Ecto neural progenitor cell (in vitro differentiated cells): Measurements from ENCODE around the gene SHROOM2.
A peak's percentile ranks its signal among the peaks of the same experiment; 100 is the strongest.
"Not testable (repeated sequence)": the region's sequence is repeated elsewhere in the genome, so short reads cannot be mapped to it uniquely, and the experiment has no call there.

ENCODE experiments used
- DNase-seq: peaks from one replicate; pipeline ENCODE4 v3.0.0-alpha.2; 2018; ENCODE audit warnings: low spot score

Gene SHROOM2

DNA sequence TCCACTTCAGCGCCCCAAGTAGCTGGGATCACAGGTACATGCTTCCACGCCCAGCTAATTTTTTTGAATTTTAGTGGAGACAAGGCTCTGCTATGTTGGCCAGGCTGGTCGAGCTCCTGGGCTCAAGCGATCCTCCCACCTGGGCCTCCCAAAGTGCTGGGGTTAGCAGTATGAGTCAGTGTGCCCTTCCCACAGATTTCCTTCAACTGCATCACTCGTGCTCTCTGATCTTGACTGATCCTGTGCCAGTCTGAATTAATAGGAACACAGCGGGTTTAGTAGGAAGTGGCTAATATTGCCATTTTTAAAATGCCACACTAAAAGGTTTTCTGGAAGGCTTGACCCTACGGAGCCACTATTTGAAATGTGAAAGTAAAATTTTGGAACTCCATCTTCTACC, 4.3 kb upstream of the SHROOM2 start:
- no peak for DNase-seq

DNA sequence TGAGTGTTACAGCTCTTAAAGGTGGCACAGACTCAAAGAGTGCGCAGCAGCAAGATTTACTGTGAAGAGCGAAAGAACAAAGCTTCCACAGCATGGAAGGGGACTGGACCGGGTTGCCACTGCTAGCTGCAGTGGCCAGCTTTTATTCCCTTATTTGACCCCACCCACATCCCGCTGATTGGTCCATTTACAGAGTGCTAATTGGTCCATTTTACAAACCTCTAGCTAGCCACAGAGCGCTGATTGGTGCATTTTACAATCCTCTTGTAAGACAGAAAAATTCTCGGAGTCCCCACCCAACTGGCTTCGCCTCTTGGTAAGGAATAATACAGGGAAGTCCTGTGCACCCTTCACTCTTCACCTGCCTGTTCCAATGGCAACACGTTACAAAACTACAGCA, 1.9 kb upstream of the SHROOM2 start:
- no peak for DNase-seq

DNA sequence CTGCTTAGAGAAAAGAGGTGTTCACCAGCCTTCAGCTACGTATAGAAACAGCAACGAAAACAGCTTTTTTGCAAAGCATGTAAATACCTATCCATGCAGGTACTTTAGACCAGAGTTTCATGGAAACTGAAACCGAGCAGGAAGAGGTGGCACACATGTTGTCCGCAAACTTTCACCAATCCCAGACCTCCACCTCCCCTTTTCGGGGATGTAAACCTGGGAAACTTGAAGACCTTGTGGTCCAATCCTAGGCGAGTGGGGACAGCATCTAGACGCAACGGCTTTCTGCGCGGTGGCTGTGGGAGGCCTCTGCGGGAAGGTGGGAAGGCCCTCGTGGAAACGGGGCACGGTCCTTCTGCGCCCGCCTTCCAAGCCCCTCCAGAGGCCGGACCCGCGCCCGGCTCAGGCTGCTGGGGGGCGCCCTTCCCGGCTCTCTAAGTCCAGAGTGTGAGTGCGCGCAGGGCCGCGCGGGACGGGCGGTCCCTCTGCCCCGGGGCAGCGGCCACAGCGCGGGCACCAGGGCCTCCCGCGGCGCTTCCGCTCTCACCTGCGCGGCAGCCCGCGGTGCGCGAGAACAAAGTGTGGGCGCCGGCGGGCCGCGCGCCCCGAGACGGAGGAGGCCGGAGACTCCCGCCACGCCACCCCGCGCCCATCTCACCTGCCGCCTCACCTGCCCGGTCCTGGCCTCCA, 830 bp upstream of the SHROOM2 start:
- peak; percentile 52 for DNase-seq

DNA sequence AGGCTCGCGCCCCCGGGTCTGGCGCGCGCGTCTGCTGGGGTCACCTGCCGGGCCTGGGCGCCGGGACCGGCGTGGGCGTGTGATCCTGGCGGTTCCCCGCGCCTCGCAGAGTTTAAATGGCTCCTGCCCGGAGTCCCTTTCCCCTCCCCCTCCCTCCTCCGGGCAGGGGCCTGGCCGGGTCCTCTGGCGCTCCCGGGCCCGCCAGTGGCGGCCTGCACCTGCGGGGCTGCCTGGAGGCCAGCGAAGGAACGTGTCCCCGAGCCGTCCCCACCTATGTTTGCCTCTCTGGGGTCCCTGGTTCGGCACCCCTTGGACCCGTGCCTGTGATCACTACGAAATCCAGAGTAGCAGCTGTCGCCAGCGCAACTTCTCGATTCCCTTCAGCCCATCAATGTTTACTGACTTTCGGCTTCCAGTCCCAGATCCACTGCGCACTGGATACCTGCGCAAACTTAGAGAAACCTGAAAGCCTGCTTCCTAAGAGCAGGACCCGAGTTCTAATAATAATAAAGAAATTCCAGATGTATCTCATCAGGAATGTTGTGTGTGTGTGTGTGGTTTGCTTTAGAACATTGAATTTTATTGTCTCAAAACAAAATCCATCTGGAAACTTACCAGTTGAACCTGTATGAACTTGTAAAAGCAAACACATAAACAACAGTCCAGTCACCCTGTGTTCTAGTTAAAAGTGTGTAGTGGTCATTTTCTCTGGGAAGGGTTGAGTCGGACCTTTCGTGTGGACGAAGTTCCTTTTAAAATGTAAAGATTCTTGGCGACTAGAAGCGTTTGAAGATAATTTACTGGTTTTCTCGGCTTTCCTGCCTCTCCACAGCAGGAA, 788 bp downstream of the SHROOM2 start:
- peak; percentile 64 for DNase-seq

DNA sequence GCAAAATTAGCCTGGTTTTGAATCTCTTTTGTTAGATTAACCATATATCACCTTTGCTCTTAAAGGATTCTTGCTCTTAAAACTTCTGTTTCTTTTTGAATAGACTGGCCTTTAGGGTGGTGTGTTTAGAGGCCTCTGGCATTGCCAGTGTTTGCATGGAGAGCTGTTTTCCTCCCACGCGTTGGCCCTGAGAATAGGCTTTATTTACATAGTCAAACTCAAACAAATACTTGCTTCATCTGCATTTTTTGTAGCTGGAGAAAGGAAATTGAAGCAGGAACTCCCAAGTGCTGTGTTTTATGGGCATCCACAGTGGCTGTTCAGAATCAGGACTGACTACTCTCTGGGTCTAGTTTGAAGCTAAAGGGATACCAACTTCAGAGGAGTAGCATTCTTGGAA, 2.7 kb downstream of the SHROOM2 start:
- no peak for DNase-seq

DNA sequence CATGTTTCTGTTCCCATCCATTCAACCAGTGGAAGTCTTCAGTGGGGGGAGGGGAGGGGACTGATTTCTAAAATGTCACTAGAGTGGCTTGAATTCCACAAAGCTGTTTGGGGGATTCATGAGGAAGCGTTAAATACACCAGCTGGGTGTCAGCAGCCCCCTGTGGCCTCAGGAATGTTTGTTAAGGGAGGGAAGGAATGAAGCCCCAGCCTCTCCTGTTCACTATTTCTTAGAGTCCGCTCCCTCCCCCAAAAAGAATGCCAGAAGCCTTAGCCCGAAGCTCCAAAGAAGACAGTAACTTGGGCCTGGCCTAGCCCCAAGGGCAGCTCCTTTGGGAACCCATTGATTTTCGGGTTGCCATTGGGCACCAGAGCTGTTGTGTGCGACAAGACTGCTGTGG, 3.3 kb downstream of the SHROOM2 start:
- DNase-seq: no peak

DNA sequence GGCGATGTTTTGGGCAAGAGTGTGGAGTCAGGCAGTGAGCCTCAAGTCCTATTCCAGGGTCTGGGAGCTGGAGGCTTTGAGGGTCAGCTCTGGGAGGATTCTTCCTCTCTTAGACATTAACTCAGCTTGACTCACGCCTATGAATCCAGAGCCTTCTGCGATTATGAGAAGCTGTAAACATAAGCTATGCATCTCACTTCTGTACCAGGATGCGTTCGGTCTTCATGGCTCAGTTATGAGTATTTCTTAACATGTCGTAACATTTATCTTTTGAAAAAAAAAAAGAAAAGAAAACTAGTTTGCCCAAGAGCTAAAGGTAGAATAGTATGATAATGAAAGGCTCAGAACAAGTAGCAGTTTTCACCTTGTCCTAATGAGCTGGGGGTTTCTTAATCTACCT, 4.6 kb downstream of the SHROOM2 start:
- no peak for DNase-seq

DNA sequence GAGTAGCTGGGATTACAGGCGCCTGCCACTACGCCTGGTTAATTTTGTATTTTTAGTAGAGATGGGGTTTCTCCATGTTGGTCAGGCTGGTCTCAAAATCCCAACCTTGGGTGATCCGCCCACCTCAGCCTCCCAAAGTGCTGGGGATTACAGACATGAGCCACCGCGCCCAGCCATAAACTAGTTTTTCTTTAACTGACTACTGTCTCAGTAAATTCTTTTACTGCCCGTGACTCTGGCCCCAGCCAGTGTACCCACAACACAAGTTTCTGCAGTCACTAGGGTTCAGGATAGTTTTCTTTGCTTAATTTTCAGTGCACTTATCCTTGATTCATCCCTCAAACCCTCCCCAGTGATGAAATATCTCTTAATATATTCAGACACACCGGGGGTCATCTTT, 8.3 kb downstream of the SHROOM2 start:
- no peak for DNase-seq

DNA sequence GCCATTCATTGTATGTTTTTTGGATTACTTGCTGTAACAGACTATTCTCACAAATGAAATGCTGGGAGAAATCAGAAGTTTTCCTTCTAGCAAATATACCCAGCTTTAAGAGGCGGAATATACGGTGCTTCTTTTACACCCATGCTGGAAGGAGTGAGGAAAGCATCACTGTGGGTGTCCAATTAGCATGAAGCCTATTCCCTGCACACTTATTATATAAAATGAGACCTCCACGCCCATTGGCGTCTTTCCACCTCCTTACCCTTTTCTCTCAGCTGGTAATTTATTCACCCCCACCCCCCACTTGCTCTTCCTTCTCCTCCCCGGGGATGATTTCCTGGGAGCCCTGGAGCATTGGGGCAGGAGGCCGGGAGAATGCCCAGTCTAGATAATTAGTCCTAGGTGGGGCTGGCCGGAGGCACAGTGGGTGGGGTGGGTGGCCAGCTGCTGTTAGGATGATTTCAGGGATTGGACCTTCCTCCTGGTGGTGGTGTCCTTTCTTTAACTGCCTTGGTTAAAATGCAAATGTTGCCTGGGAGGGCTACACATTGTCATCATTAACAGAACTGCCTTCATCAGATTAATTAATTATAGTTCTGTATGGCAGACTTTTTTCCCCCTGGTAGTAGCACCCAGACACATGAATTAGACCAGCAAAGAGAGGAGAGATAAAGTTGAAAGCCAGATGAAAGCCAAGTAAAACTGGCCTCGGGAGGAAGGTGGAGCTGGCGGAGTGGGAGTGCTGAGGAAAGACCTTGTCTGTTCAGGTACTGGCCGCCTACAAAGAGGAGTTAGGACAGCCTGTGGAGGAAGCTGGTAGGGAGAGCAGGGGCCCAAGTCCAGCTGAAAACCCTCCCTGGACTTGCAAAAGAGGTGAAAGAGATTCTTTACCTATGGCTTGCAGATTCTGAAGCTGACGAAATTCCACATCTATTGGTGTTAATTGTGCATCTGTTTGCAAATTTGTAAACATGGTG, 11.4 kb downstream of the SHROOM2 start:
- DNase-seq: no peak

DNA sequence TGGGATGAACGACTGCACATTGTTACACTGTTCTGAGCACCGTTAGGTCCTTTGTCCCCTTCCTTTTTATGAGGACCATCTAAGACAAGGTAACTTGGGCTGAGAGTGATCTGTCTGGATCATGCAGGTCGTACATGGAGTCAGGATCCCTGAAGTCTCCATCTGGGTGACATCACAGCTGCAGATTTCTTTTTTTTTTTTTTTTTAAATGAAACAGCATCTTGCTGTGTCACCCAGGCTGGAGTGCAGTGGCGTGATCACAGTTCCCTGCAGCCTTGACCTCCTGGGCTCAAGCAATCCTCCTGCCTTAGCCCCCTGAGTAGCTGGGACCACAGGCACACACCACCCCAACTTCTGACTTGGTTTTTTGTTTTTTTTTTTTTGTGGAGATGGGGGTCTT, 16.5 kb downstream of the SHROOM2 start:
- DNase-seq: no peak

DNA sequence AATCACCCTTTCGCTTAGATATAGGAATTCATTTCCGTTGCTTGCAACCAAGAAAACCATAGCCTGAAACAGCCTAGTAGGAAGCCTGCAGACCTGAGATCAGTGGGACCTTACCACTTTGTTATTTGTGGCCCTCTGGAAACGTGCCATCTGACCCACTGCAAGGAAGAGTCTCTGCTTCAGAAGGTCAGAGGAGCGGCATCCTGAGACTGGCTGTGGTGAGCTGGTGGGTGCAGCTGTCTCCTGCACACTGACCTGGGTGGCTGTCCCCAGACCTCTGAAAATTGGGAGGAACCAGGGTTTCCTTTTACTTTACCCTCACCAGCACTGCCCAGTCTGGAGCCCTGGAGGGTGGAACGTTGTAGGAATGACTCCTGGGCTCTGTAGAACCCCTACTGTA, 18.2 kb downstream of the SHROOM2 start:
- no peak for DNase-seq

DNA sequence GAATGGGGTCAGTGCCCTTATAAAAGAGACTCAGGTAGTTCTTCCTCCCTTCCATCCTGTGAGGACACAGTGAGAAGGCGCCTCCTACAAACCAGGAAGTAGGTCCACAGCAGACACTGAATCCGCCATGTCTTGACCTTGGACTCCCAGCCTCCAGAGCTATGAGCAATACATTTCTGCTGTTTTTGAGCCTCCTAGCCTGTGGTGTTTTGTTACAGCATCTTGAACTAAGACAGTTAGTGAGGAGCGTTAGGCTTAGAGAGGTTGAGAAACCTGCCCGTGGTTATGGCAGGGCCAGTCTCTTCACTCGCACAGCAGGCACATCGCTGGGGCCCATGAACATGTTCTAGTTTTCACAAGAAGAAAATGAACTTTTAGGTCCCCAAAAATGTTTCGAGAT, 19.7 kb downstream of the SHROOM2 start:
- DNase-seq: no peak

DNA sequence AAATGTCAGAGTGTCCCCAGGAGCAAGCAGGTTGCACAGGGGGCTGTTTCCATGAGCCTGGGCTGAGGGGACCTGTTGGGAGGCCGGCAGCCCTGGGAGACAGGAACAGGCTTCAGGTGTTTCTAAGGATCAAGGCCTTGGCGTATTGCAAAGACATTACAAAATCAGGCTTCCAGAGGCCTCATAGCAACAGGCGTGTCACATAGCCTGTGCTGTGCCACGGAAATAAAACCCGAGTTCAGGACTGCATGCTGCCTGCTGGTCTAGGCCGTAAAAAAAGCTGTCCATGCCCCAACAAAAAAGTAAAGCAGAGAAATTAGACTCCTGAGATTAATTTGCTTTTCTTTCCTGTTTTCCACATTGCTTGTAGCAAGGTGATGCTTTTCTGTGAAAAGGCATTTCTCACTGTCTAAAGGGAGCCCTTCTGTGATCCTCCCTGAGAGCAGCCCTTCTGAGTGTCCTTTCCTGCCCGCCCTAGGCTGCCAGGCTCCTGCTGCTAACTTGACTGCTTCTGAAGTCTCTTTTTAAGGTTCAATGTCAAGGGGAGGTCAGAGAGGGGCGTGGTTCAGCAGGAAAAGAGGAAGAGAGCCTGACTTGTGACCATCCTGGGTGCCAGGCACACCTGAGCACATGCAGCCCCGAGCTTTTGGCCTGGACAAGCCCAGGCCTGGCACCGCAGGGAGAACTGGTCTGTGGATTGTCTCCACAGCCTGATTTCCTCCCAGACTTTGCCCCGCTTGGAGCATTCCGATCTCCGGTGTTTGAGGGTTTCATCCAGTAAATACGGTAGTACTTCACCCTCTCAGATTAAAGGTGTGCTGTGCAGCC, 21.3 kb downstream of the SHROOM2 start:
- DNase-seq: no peak

DNA sequence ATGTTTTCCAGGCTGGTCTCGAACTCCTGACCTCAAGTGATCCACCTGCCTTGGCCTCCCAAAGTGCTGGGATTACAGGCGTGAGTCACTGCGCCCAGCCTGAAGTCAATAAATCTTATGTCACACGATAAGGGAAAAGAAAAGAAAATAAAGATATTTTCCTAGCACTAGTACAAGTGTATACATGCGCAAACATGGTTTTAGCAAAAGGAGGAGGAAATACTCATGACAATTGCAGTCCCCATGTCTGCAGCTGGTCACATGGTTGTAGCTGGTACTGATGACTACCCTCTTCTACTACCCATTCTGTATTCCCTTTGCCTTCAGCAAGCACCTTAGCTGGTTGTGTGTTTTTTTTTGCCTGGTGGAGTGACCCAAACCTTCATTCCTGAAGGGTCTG, 23.6 kb downstream of the SHROOM2 start:
- not testable (repeated sequence) for DNase-seq

DNA sequence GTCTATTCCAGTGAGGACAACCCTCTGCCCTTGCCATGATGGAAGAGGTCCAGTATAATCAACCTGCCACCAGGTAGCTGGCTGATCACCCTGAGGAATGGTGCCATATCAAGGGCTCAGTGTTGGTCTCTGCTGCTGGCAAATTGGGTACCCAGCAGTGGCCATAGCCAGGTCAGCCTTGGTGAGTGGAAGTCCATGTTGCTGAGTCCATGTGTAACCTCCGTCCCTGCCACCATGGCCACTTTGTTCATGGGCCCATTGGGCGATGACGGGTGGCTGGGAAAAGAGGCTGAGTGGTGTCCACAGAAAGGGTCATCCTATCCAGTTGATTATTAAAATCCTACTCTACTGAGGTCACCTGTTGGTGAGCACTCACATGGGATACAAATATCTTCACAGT, 24.9 kb downstream of the SHROOM2 start:
- DNase-seq: not testable (repeated sequence)

DNA sequence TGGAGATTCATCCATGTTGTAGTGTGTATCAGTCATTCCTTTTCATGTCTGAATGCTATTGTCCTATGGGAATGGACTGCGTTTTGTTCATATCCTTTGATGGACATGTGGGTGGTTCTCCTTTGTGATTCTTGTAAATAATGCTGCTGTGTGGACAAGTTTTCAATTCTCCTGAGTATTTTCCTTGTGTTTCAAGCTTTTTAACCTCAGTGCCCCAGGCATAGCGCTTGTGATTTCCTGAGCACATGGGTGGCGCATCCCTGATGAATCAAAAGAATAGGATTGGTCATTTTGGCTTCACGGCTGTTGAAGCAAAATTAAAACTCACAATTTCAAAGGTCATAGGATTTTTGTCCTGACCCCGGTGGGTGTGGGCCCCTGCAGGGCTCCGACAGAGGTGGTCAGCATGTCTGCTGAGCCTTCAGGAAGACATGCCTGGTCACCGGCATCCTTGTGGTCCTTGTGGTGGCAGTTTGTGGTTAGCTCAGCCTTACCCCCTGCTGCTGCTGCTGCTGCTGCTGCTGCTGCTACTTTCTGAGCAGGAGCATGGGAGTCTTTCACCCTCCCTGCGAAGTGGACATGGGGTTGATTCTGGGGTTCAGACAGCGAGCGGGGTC, 30.0 kb downstream of the SHROOM2 start:
- no peak for DNase-seq

DNA sequence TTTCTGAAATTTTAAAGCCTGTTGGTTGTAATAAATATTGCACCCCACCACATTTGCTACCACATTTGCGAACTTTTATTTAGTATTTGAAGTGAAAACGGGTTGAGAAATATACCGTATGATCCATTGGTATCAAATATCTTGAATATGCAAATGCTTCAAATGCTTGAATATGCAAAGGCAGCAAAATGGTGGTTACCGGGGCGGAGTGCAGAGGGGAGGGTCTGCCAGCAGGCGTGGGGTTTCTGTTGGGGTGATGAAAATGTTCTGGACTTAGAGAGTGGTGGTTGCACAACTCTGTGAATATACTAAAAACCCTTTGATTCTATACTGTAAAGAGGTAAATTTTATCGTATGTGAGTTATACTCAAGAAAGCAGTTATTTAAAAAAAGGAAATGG, 35.3 kb downstream of the SHROOM2 start:
- DNase-seq: no peak

DNA sequence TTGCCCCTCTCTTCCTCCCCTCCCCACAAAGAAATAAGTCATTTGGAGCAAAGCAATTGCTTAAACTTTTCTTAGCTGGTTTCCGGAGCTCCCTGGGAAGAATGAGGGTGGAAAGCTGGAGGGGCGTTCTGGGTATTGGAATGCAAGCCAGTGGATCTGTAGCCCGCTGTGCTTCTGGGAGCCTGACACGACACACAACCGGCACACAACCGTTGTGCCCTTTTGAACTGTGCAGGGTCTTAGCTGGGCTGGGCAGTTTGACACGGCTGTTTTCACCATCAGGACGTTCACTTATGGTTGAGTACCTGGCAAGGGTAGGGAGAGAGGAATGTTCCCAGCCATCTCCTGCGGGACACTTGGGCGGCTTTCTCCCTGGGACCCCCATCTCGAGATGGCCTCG, 38.3 kb downstream of the SHROOM2 start:
- no peak for DNase-seq

DNA sequence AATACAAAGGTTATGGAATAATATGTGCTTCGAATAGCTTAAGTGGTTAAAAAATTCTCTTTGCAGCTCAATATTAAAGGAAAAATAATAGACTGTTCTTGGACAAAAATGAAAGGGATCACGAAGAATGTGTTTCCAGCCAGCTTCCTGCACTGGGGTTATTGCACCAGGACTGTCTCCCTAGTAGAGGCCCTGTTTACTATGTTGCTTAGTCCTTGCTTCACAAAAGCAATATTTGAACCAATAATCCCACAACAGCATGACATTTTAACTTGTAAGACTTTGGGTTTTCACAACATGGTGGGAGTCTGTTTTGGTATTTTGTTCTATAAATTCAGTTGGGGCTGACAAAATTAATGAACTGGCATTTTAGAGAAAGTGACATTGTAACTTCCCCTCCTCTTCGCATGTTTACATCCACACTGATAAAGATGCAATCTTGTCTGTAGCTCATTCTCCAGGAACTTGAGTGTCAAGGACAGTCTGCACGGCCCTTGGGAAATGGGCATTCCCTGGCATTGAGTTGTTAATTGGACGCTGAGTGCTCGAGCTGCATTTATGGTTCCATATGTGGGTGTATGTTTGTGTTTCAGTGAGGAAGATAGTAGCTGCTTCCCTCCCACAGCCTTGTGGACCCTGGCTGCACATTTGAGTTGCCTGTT, 39.0 kb downstream of the SHROOM2 start:
- DNase-seq: no peak

DNA sequence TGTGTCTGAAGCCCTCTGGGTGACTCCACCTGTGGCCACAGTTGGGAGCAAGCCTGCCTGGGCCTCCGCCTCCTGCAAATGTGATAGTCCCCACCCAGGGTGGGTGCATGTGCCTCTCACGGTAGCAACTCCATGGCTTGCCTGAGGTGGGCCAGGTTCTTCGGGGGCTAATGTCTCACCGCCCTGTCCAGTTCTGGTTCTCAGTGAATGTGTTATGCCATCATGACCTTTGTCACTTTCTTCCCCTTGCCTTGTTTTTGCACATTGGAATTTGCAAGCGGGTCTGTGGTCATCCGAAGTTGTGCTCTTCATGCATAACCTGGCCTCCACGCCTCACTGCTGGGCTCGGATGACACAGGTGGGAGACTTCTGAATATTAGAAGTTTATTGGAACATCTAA, 39.7 kb downstream of the SHROOM2 start:
- DNase-seq: no peak
